Mesenchymal stem cell (in vitro differentiated cells and primary cell): ENCODE results near the gene OSBPL3.

ENCODE experiments used
- DNase-seq: peaks from one replicate; pipeline ENCODE4 v3.0.0-alpha.2; 2013
- H2AFZ ChIP-seq: one replicate; pipeline ENCODE4 v1.6.1; 2013; ENCODE audit warnings: low read depth, mild to moderate bottlenecking, control low read depth, inconsistent platforms, low read length, moderate library complexity
- H2AK5ac ChIP-seq: 2 replicates; pipeline ENCODE4 v1.6.1; 2013; ENCODE audit warnings: low read length, moderate library complexity, mild to moderate bottlenecking, inconsistent platforms; ENCODE audit not compliant: severe bottlenecking
- H2BK120ac ChIP-seq: one replicate; pipeline ENCODE4 v1.6.1; 2013; ENCODE audit warnings: low read depth, mild to moderate bottlenecking, inconsistent platforms, low read length, moderate library complexity
- H2BK12ac ChIP-seq, 2 experiments: one replicate each; pipeline ENCODE4 v1.6.1; 2013; ENCODE audit warnings: inconsistent platforms in 2 of 2, low read length in 2 of 2, mild to moderate bottlenecking in 2 of 2, moderate library complexity in 2 of 2, control low read depth in 1 of 2
- H2BK15ac ChIP-seq: one replicate; pipeline ENCODE4 v1.6.1; 2013; ENCODE audit warnings: mild to moderate bottlenecking, low read depth, inconsistent platforms; ENCODE audit not compliant: poor library complexity, severe bottlenecking
- H2BK5ac ChIP-seq: 2 replicates; pipeline ENCODE4 v1.6.1; 2013; ENCODE audit warnings: low read depth, mild to moderate bottlenecking, low read length, control low read depth, inconsistent platforms; ENCODE audit not compliant: poor library complexity, severe bottlenecking
- H3K14ac ChIP-seq, 2 experiments: one replicate each; pipeline ENCODE4 v1.6.1; 2013; ENCODE audit warnings: inconsistent platforms in 2 of 2, low read length in 2 of 2, control low read depth in 1 of 2, mild to moderate bottlenecking in 1 of 2, moderate library complexity in 1 of 2
- H3K18ac ChIP-seq, 2 experiments: one replicate each; pipeline ENCODE4 v1.6.1; 2013; ENCODE audit warnings: inconsistent platforms in 2 of 2, low read length in 2 of 2, control low read depth in 1 of 2, low read depth in 1 of 2, mild to moderate bottlenecking in 1 of 2
- H3K23ac ChIP-seq, 2 experiments: one replicate each; pipeline ENCODE4 v1.6.1; 2013; ENCODE audit warnings: inconsistent platforms in 2 of 2, low read length in 2 of 2, mild to moderate bottlenecking in 2 of 2, moderate library complexity in 2 of 2, control low read depth in 1 of 2
- H3K27ac ChIP-seq: 2 replicates; pipeline ENCODE4 v1.5.1; 2013; ENCODE audit warnings: mild to moderate bottlenecking, moderate library complexity, low read length, control low read depth, inconsistent platforms; ENCODE audit not compliant: poor library complexity, severe bottlenecking
- H3K27me3 ChIP-seq, 2 experiments: 2 replicates each; pipeline versions ENCODE4 v1.6.1 to v1.7.0; 2013; ENCODE audit warnings: low read length in 2 of 2, mild to moderate bottlenecking in 2 of 2, moderate library complexity in 2 of 2, control low read depth in 1 of 2, inconsistent platforms in 1 of 2; ENCODE audit not compliant: control insufficient read depth in 1 of 2, insufficient read depth in 1 of 2
- H3K36me3 ChIP-seq, 2 experiments: 2 replicates each; pipeline versions ENCODE4 v1.6.1 to v1.7.0; 2013; ENCODE audit warnings: low read length in 2 of 2, control low read depth in 1 of 2, inconsistent platforms in 1 of 2, low read depth in 1 of 2, mild to moderate bottlenecking in 1 of 2; ENCODE audit not compliant: insufficient read depth in 2 of 2, control insufficient read depth in 1 of 2
- H3K4ac ChIP-seq, 2 experiments: one replicate each; pipeline ENCODE4 v1.6.1; 2013; ENCODE audit warnings: inconsistent platforms in 2 of 2, low read length in 2 of 2, mild to moderate bottlenecking in 2 of 2, moderate library complexity in 2 of 2, control low read depth in 1 of 2, low read depth in 1 of 2
- H3K4me1 ChIP-seq: 2 replicates; pipeline ENCODE4 v1.6.1; 2013; ENCODE audit warnings: low read depth, low read length, control low read depth; ENCODE audit not compliant: control insufficient read depth, insufficient read depth
- H3K4me2 ChIP-seq: 2 replicates; pipeline ENCODE4 v1.6.1; 2013; ENCODE audit warnings: low read length, mild to moderate bottlenecking, inconsistent platforms; ENCODE audit not compliant: poor library complexity, severe bottlenecking
- H3K4me3 ChIP-seq, 2 experiments: 2 replicates each; pipeline versions ENCODE4 v1.5.1 to v1.7.0; 2013; ENCODE audit warnings: low read length in 2 of 2, mild to moderate bottlenecking in 2 of 2, control low read depth in 1 of 2, low read depth in 1 of 2; ENCODE audit not compliant: insufficient read depth in 1 of 2
- H3K79me1 ChIP-seq: replicated peaks from 2 replicates; pipeline ENCODE4 v1.6.1; 2013; ENCODE audit warnings: mild to moderate bottlenecking, control low read depth, low read length, inconsistent platforms; ENCODE audit not compliant: poor library complexity, severe bottlenecking
- H3K9ac ChIP-seq: 2 replicates; pipeline ENCODE4 v1.7.0; 2013; ENCODE audit warnings: mild to moderate bottlenecking, low read length, moderate library complexity
- H3K9me3 ChIP-seq: 2 replicates; pipeline ENCODE4 v1.7.0; 2013; ENCODE audit warnings: mild to moderate bottlenecking, low read length; ENCODE audit not compliant: control insufficient read depth
- H4K8ac ChIP-seq: one replicate; pipeline ENCODE4 v1.6.1; 2013; ENCODE audit warnings: inconsistent platforms, mild to moderate bottlenecking, low read length, moderate library complexity
- H4K91ac ChIP-seq: one replicate; pipeline ENCODE4 v1.6.1; 2013; ENCODE audit warnings: mild to moderate bottlenecking, low read length, inconsistent platforms
- WGBS: methylation state at CpG from one replicate; pipeline ENCODE4 v1.1.7; 2013; ENCODE audit warnings: mixed read lengths; 5-methylcytosine and 5-hydroxymethylcytosine counted together

Gene OSBPL3

GRCh38 chr7:24769014-24769830 is 210.8 kb downstream of the OSBPL3 start:
- no peaks in the 10 kb centered on the region for H3K9me3 ChIP-seq
- no peak overlapping the region for H4K91ac ChIP-seq
- H3K4me1 ChIP-seq = no peaks in the 10 kb centered on the region
- H3K4me2 ChIP-seq = no peak overlapping the region
- no peak overlapping the region for H3K27ac ChIP-seq
- H3K9ac ChIP-seq = no peak overlapping the region
- H3K79me1 ChIP-seq = no peaks in the 10 kb centered on the region
- no peaks in the 10 kb centered on the region for H3K27me3 ChIP-seq
- no peak overlapping the region for H2AFZ ChIP-seq
- H3K4ac ChIP-seq = peak overlapping the region in 1 of 2 experiments; percentile 19
- no peak overlapping the region for H2BK12ac ChIP-seq
- H2BK15ac ChIP-seq = no peak overlapping the region
- no peak for DNase-seq
- H3K23ac ChIP-seq = no peak overlapping the region
- no peak overlapping the region for H3K4me3 ChIP-seq
- H4K8ac ChIP-seq = no peak overlapping the region
- no peaks in the 10 kb centered on the region for H3K36me3 ChIP-seq
- H2AK5ac ChIP-seq = no peak overlapping the region
- no peak overlapping the region for H3K18ac ChIP-seq
- WGBS = 75% methylated on average over 8 of the region's 9 CpGs
- no peak overlapping the region for H2BK5ac ChIP-seq
- H2BK120ac ChIP-seq = no peak overlapping the region
- H3K14ac ChIP-seq = no peak overlapping the region

GRCh38 chr7:24767878-24768569 is 212.0 kb downstream of the OSBPL3 start:
- no peak overlapping the region for H2BK120ac ChIP-seq
- H2BK15ac ChIP-seq = no peak overlapping the region
- no peak overlapping the region for H2AK5ac ChIP-seq
- no peak overlapping the region for H3K4ac ChIP-seq
- no peaks in the 10 kb centered on the region for H3K4me1 ChIP-seq
- H2BK12ac ChIP-seq = no peak overlapping the region
- no peak overlapping the region for H3K4me3 ChIP-seq
- no peaks in the 10 kb centered on the region for H3K79me1 ChIP-seq
- no peak overlapping the region for H3K18ac ChIP-seq
- H2BK5ac ChIP-seq = no peak overlapping the region
- no peak for DNase-seq
- H3K27ac ChIP-seq = no peak overlapping the region
- H4K91ac ChIP-seq = no peak overlapping the region
- H3K27me3 ChIP-seq = no peaks in the 10 kb centered on the region
- 86% methylated on average over 9 of the region's 9 CpGs for WGBS
- H3K9me3 ChIP-seq = no peaks in the 10 kb centered on the region
- no peak overlapping the region for H3K14ac ChIP-seq
- no peak overlapping the region for H3K9ac ChIP-seq
- no peaks in the 10 kb centered on the region for H3K36me3 ChIP-seq
- H3K4me2 ChIP-seq = no peak overlapping the region
- no peak overlapping the region for H3K23ac ChIP-seq
- no peak overlapping the region for H4K8ac ChIP-seq
- H2AFZ ChIP-seq = no peak overlapping the region

- H3K9ac ChIP-seq = no peak overlapping the region
- H2BK12ac ChIP-seq = no peak overlapping the region
- H3K23ac ChIP-seq = no peak overlapping the region
- H2AFZ ChIP-seq = no peak overlapping the region
- no peak overlapping the region for H2BK5ac ChIP-seq
- no peak overlapping the region for H2BK15ac ChIP-seq
- H3K27ac ChIP-seq = no peak overlapping the region
- H3K14ac ChIP-seq = no peak overlapping the region
- no peaks in the 10 kb centered on the region for H3K27me3 ChIP-seq
- DNase-seq = peak; percentile 38
- no peaks in the 10 kb centered on the region for H3K4me1 ChIP-seq
- H2AK5ac ChIP-seq = no peak overlapping the region
- H3K79me1 ChIP-seq = no peaks in the 10 kb centered on the region
- no peak overlapping the region for H4K8ac ChIP-seq
- H3K18ac ChIP-seq = no peak overlapping the region
- no peak overlapping the region for H3K4me3 ChIP-seq
- no peak overlapping the region for H3K4ac ChIP-seq
- no peak overlapping the region for H2BK120ac ChIP-seq
- no peak overlapping the region for H3K4me2 ChIP-seq
- no peak overlapping the region for H4K91ac ChIP-seq
- WGBS = 63% methylated on average over 4 of the region's 8 CpGs
- H3K36me3 ChIP-seq = no peaks in the 10 kb centered on the region
- no peaks in the 10 kb centered on the region for H3K9me3 ChIP-seq
Measured at GRCh38 chr7:24764972-24765744, 214.8 kb downstream of the OSBPL3 start.

GRCh38 chr7:24764011-24764410 is 216.0 kb downstream of the OSBPL3 start:
- Histone ChIP-seq H3K4me2 (no peak overlapping the region), H2AK5ac (no peak overlapping the region), H3K27me3 (no peaks in the 10 kb centered on the region), H3K4ac (no peak overlapping the region), H3K9me3 (no peaks in the 10 kb centered on the region), H4K91ac (no peak overlapping the region), H3K79me1 (no peaks in the 10 kb centered on the region), H3K4me1 (no peaks in the 10 kb centered on the region), H3K9ac (no peak overlapping the region), H3K4me3 (no peak overlapping the region), H4K8ac (no peak overlapping the region), H2BK5ac (no peak overlapping the region), H2AFZ (no peak overlapping the region), H3K36me3 (no peaks in the 10 kb centered on the region), H3K27ac (no peak overlapping the region), H2BK120ac (no peak overlapping the region), H3K18ac (no peak overlapping the region), H2BK12ac (no peak overlapping the region), H3K14ac (no peak overlapping the region), H3K23ac (no peak overlapping the region), H2BK15ac (no peak overlapping the region)
- no CpG with 5 or more reads among the region's 1 CpG for WGBS
- no peak for DNase-seq
